Measurements from ENCODE around the gene MKRN2.

Gene MKRN2

GRCh38 chr3:12544652-12545472, 12.0 kb upstream of the MKRN2 start:
- TF ChIP-seq CTCF (IDR thresholded peaks at IDR 0.05): no peak

GRCh38 chr3:12545473-12545791, 11.5 kb upstream of the MKRN2 start, which contains the start of gene MKRN2OS:
Gene MKRN2OS, minus strand, starts transcription at chr3:12545499. Its CDS starts 35 bp downstream, at chr3:12545464.
- no peak for TF ChIP-seq CTCF (IDR thresholded peaks at IDR 0.05)

- TF ChIP-seq CTCF (IDR thresholded peaks at IDR 0.05): no peak
Observed at GRCh38 chr3:12549971-12550760, 6.7 kb upstream of the MKRN2 start.

GRCh38 chr3:12553921-12554391, 2.9 kb upstream of the MKRN2 start:
- TF ChIP-seq CTCF (IDR thresholded peaks at IDR 0.05): no peak

- TF ChIP-seq CTCF (IDR thresholded peaks at IDR 0.05): no peak
Observed at GRCh38 chr3:12556314-12556689, 585 bp upstream of the MKRN2 start.

- no peak for TF ChIP-seq CTCF (IDR thresholded peaks at IDR 0.05)
Observed at GRCh38 chr3:12557473-12558100, 700 bp downstream of the MKRN2 start.

GRCh38 chr3:12558706-12559105, 1.8 kb downstream of the MKRN2 start:
- TF ChIP-seq CTCF (IDR thresholded peaks at IDR 0.05): no peak
